Keratinocyte (primary cell): ENCODE measurements around the gene AMBRA1. TPM values are rescaled to one million over a fixed set of nuclear protein-coding genes. Genes with fewer than 3 reads are reported as not detected.

Experiments used
- DNase-seq: peaks from one replicate; pipeline ENCODE4 v3.0.0-alpha.2; 2011; ENCODE audit warnings: low read depth, missing footprints, low spot score
- FAIRE-seq: peaks from 2 replicates; lab custom pipeline; 2011; peaks lifted over from hg19 to GRCh38; lab: Jason Lieb, UNC
- H2AFZ ChIP-seq: 2 replicates; pipeline ENCODE4 v1.6.0; 2012; ENCODE audit warnings: low read length, control low read depth, inconsistent platforms; ENCODE audit not compliant: control insufficient read depth
- H3K27ac ChIP-seq: 2 replicates; pipeline ENCODE4 v1.5.1; 2011; ENCODE audit warnings: low read length; ENCODE audit not compliant: control insufficient read depth, insufficient read depth
- H3K27me3 ChIP-seq: 3 replicates; pipeline ENCODE4 v1.6.0; 2011; ENCODE audit warnings: low read length; ENCODE audit not compliant: control insufficient read depth, insufficient read depth; ENCODE audit errors: extremely low read depth
- H3K36me3 ChIP-seq, 2 experiments: 2 replicates in 1 of 2; 3 replicates in 1 of 2; pipeline ENCODE4 v1.5.1; 2011; ENCODE audit warnings: low read length in 2 of 2, mild to moderate bottlenecking in 1 of 2; ENCODE audit not compliant: control insufficient read depth in 2 of 2, insufficient read depth in 2 of 2; ENCODE audit errors: extremely low read depth in 1 of 2
- H3K4me1 ChIP-seq: 3 replicates; pipeline ENCODE4 v1.5.1; 2011; ENCODE audit warnings: low read length; ENCODE audit not compliant: control insufficient read depth, insufficient read depth; ENCODE audit errors: extremely low read depth
- H3K4me2 ChIP-seq: 3 replicates; pipeline ENCODE4 v1.6.0; 2011; ENCODE audit warnings: low read depth, low read length; ENCODE audit not compliant: control insufficient read depth, insufficient read depth; ENCODE audit errors: extremely low read depth
- H3K4me3 ChIP-seq, 3 experiments: fragments of 200-600 bp in 1 of 3; sonication (generic) in 1 of 3; 2 replicates in 2 of 3; 3 replicates in 1 of 3; pipeline ENCODE4 v1.5.1; 2011 to 2016; ENCODE audit warnings: low read length in 3 of 3, mild to moderate bottlenecking in 3 of 3, control low read depth in 2 of 3, inconsistent platforms in 1 of 3, low read depth in 1 of 3, mixed read lengths in 1 of 3, mixed run types in 1 of 3, moderate library complexity in 1 of 3; ENCODE audit not compliant: control insufficient read depth in 2 of 3, insufficient read depth in 2 of 3; ENCODE audit errors: extremely low read depth in 1 of 3
- H3K79me2 ChIP-seq: 2 replicates; pipeline ENCODE4 v1.6.0; 2012; ENCODE audit warnings: low read length; ENCODE audit not compliant: control insufficient read depth, insufficient read depth
- H3K9ac ChIP-seq: 3 replicates; pipeline ENCODE4 v1.6.0; 2011; ENCODE audit warnings: low read length; ENCODE audit not compliant: control insufficient read depth, insufficient read depth; ENCODE audit errors: extremely low read depth
- H3K9me1 ChIP-seq: 3 replicates; pipeline ENCODE4 v1.6.0; 2011; ENCODE audit warnings: low read length; ENCODE audit not compliant: control insufficient read depth, insufficient read depth; ENCODE audit errors: extremely low read depth
- H3K9me3 ChIP-seq: 2 replicates; pipeline ENCODE4 v1.5.1; 2012; ENCODE audit warnings: low read depth, low read length; ENCODE audit not compliant: control insufficient read depth
- H4K20me1 ChIP-seq: 3 replicates; pipeline ENCODE4 v1.6.0; 2011; ENCODE audit warnings: low read length; ENCODE audit not compliant: control insufficient read depth, insufficient read depth; ENCODE audit errors: extremely low read depth
- CTCF ChIP-seq, 3 experiments: IDR thresholded peaks in 1 of 3; conservative IDR thresholded peaks in 1 of 3; optimal IDR thresholded peaks in 1 of 3; 2 replicates in 2 of 3; 3 replicates in 1 of 3; pipeline versions ENCODE3 to v1.5.1; 2011; ENCODE audit warnings: low read length in 3 of 3, mild to moderate bottlenecking in 3 of 3, moderate library complexity in 2 of 3, control low read depth in 1 of 3, inconsistent platforms in 1 of 3; ENCODE audit not compliant: insufficient read depth in 2 of 3; ENCODE audit errors: extremely low read depth in 1 of 3
- EZH2 ChIP-seq: IDR thresholded peaks from one replicate; pipeline ENCODE4 v1.6.1; 2012; ENCODE audit warnings: inconsistent platforms, mild to moderate bottlenecking, low read length, moderate library complexity
- dilution Hi-C: fragments of 300-500 bp; cut with MboI; formaldehyde crosslinking; loops from one replicate; pipeline ENCODE4 v1.7.0; 2020; ENCODE audit warnings: low sequenced_read_pairs; ENCODE audit not compliant: extremely low pct_ligation_motif_present
- polyA plus RNA-seq, 5 experiments: library from polyadenylated mRNA; depleted of rRNA in 3 of 5; stranded (reverse) in 3 of 5; stranded (forward) in 1 of 5; unstranded in 1 of 5; fragments of >200 nt; gene quantifications; 1 replicate in 1 of 5; 2 replicates in 3 of 5; 3 replicates in 1 of 5; pipeline versions ENCODE4 v1.2.1 to v1.2.3, GENCODE V29; 2011 to 2012; ENCODE audit warnings: missing spikeins in 2 of 5, low read depth in 1 of 5, low replicate concordance in 1 of 5

AMBRA1 gene
- polyA plus RNA-seq, 1 donor (not counting 4 experiments of a cell fraction or from before 2014, with no cell fraction given): 10.5 TPM

GRCh38 chr11:46426233-46426991, 167.4 kb downstream of the AMBRA1 start:
- no peak for TF ChIP-seq EZH2
- no peak for TF ChIP-seq CTCF (optimal IDR thresholded peaks at IDR 0.05 in 1 of 3, IDR thresholded peaks at IDR 0.05 in 1 of 3, conservative IDR thresholded peaks at IDR 0.05 in 1 of 3; ENCODE audit: extremely low read depth in 1 of 3, insufficient read depth in 2 of 3, low read length in 3 of 3)
- H3K27me3 ChIP-seq: no peaks in the 10 kb centered on the region
- H3K79me2 ChIP-seq: no peaks in the 10 kb centered on the region
- FAIRE-seq: no peak
- H2AFZ ChIP-seq: no peak overlapping the region
- peaks cover 5% of the 10 kb centered on the region for H3K4me1 ChIP-seq
- H3K9me3 ChIP-seq: no peaks in the 10 kb centered on the region
- dilution Hi-C loops: no loop called here
- H3K4me2 ChIP-seq: no peak overlapping the region
- no peak overlapping the region for H3K9ac ChIP-seq
- H3K36me3 ChIP-seq: peaks cover 8 to 12% of the 10 kb centered on the region in 2 experiments
- H3K27ac ChIP-seq: no peak overlapping the region
- no peak for DNase-seq
- no peak overlapping the region for H3K4me3 ChIP-seq
- no peaks in the 10 kb centered on the region for H3K9me1 ChIP-seq
- H4K20me1 ChIP-seq: no peaks in the 10 kb centered on the region

GRCh38 chr11:46422588-46422987, 171.2 kb downstream of the AMBRA1 start:
- Histone ChIP-seq H3K9ac (no peak overlapping the region), H3K4me2 (no peak overlapping the region), H3K4me3 (no peak overlapping the region), H3K36me3 (peaks cover 11 to 15% of the 10 kb centered on the region in 2 experiments), H4K20me1 (no peaks in the 10 kb centered on the region), H3K9me1 (no peaks in the 10 kb centered on the region), H3K4me1 (peaks cover 5% of the 10 kb centered on the region), H3K27me3 (no peaks in the 10 kb centered on the region), H3K9me3 (no peaks in the 10 kb centered on the region), H3K79me2 (no peaks in the 10 kb centered on the region), H2AFZ (no peak overlapping the region), H3K27ac (no peak overlapping the region)
- DNase-seq (no peak), FAIRE-seq (no peak)
- TF ChIP-seq EZH2 (no peak), CTCF (optimal IDR thresholded peaks at IDR 0.05 in 1 of 3, IDR thresholded peaks at IDR 0.05 in 1 of 3, conservative IDR thresholded peaks at IDR 0.05 in 1 of 3; ENCODE audit: extremely low read depth in 1 of 3, insufficient read depth in 2 of 3, low read length in 3 of 3) (no peak)
- dilution Hi-C loops: no loop called here
